HCT116 (cell line): ENCODE data around the gene FERMT1. TPM values are rescaled to one million over a fixed set of nuclear protein-coding genes. Genes with fewer than 3 reads are reported as not detected.

ENCODE experiments used
- ATAC-seq: fragments of 200-7000 bp; cut with Tn5 transposase; 2 replicates; pipeline ENCODE4 v1.9.1; 2020; ENCODE audit warnings: mild to moderate bottlenecking, moderate library complexity
- BruUV-seq: library from RNA; stranded (reverse); fragments of 400-500 nt; replicated peaks from 2 replicates; lab custom pipeline; 2021; lab: Mats Ljungman, UMichigan
- CTCF ChIA-PET: fragments of 300-600 bp; sonication (Branson Sonifier 250); formaldehyde crosslinking; loops from one replicate; lab custom pipeline; 2021; ENCODE audit warnings: antibody characterized with exemption; lab: Charles Lee
- POLR2A ChIA-PET: fragments of 300-600, 350-600 bp; sonication (Branson Sonifier 250); formaldehyde crosslinking; loops from one replicate; lab custom pipeline; 2021; ENCODE audit warnings: antibody characterized with exemption; lab: Charles Lee
- RAD21 ChIA-PET, 2 experiments: fragments of 300-600 bp; sonication (Branson Sonifier 250); formaldehyde crosslinking; loops; one replicate each; lab custom pipeline; 2023; ENCODE audit warnings: low total read pairs in 2 of 2; ENCODE audit not compliant: uncharacterized antibody in 2 of 2, unreplicated experiment in 2 of 2, low non-redundant PET in 1 of 2; lab: Charles Lee
- DNase-seq: peaks from one replicate; pipeline ENCODE4 v3.0.0-alpha.2; 2010; ENCODE audit warnings: low read depth, low spot score
- H2AFZ ChIP-seq: fragments of 200-600 bp; shearing (Covaris generic), sonication (generic); 2 replicates; pipeline ENCODE4 v1.6.1; 2017; ENCODE audit warnings: low read depth, mixed run types, mixed read lengths, antibody characterized with exemption, low read length; ENCODE audit not compliant: poor library complexity, severe bottlenecking
- H3K27ac ChIP-seq: 2 replicates; pipeline ENCODE4 v1.5.1; 2012; ENCODE audit warnings: low read depth, low read length
- H3K27me3 ChIP-seq: fragments of 200-600 bp; sonication (generic); 2 replicates; pipeline ENCODE4 v1.6.1; 2016; ENCODE audit warnings: mixed run types, low read length, mixed read lengths; ENCODE audit not compliant: insufficient read depth
- H3K36me3 ChIP-seq, 2 experiments: fragments of 200-500 bp in 1 of 2; fragments of 200-600 bp in 1 of 2; sonication (Bioruptor generic) in 1 of 2; sonication (generic) in 1 of 2; 2 replicates each; pipeline versions ENCODE4 v1.5.1 to v1.6.1; 2014 to 2016; ENCODE audit warnings: low read length in 2 of 2, inconsistent platforms in 1 of 2, mixed read lengths in 1 of 2, mixed run types in 1 of 2; ENCODE audit not compliant: insufficient read depth in 2 of 2, control insufficient read depth in 1 of 2
- H3K4me1 ChIP-seq, 2 experiments: fragments of 200-600 bp in 1 of 2; sonication (generic) in 1 of 2; 2 replicates each; pipeline versions ENCODE4 v1.5.1 to v1.6.1; 2012 to 2017; ENCODE audit warnings: low read length in 2 of 2, inconsistent platforms in 1 of 2, mild to moderate bottlenecking in 1 of 2, mixed read lengths in 1 of 2, mixed run types in 1 of 2, moderate library complexity in 1 of 2; ENCODE audit not compliant: insufficient read depth in 2 of 2, control insufficient read depth in 1 of 2
- H3K4me2 ChIP-seq: fragments of 200-600 bp; sonication (generic); 2 replicates; pipeline ENCODE4 v1.6.1; 2017; ENCODE audit warnings: mixed run types, low read length, mixed read lengths
- H3K4me3 ChIP-seq, 2 experiments: fragments of 200-600 bp in 1 of 2; sonication (generic) in 1 of 2; replicated peaks in 1 of 2; 2 replicates each; pipeline ENCODE4 v1.5.1; 2011 to 2016; ENCODE audit warnings: low read length in 2 of 2, control low read depth in 1 of 2, low read depth in 1 of 2, mild to moderate bottlenecking in 1 of 2, mixed read lengths in 1 of 2, mixed run types in 1 of 2
- H3K79me2 ChIP-seq: fragments of 200-600 bp; sonication (generic); 2 replicates; pipeline ENCODE4 v1.6.1; 2017; ENCODE audit warnings: mild to moderate bottlenecking, mixed run types, low read length, moderate library complexity, mixed read lengths; ENCODE audit not compliant: insufficient read depth
- H3K9ac ChIP-seq: fragments of 200-600 bp; sonication (generic); 2 replicates; pipeline ENCODE4 v1.6.1; 2016; ENCODE audit warnings: low read length, mixed read lengths
- H3K9me2 ChIP-seq: fragments of 200-600 bp; sonication (generic), shearing (Covaris generic); 2 replicates; pipeline ENCODE4 v1.6.1; 2017; ENCODE audit warnings: mixed run types, mild to moderate bottlenecking, moderate library complexity; ENCODE audit not compliant: insufficient read depth
- H3K9me3 ChIP-seq, 2 experiments: fragments of 200-500 bp in 1 of 2; fragments of 200-600 bp in 1 of 2; sonication (Bioruptor generic) in 1 of 2; sonication (generic) in 1 of 2; 2 replicates each; pipeline ENCODE4 v1.6.1; 2014 to 2017; ENCODE audit warnings: low read length in 2 of 2, mixed read lengths in 2 of 2, inconsistent platforms in 1 of 2, low read depth in 1 of 2, mild to moderate bottlenecking in 1 of 2, mixed run types in 1 of 2, moderate library complexity in 1 of 2; ENCODE audit not compliant: control insufficient read depth in 1 of 2, insufficient read depth in 1 of 2
- H4K20me1 ChIP-seq: fragments of 200-600 bp; sonication (generic), shearing (Covaris generic); 2 replicates; pipeline ENCODE4 v1.6.1; 2017; ENCODE audit warnings: mixed run types, mild to moderate bottlenecking, moderate library complexity; ENCODE audit not compliant: insufficient read depth
- EGR1 ChIP-seq: IDR thresholded peaks from 2 replicates; pipeline ENCODE4 v1.6.1; 2012; ENCODE audit warnings: low read depth
- JUND ChIP-seq: IDR thresholded peaks from 2 replicates; pipeline ENCODE4 v1.6.1; 2012
- POLR2A ChIP-seq: IDR thresholded peaks from 2 replicates; pipeline ENCODE4 v1.7.0; 2011; ENCODE audit warnings: borderline replicate concordance; ENCODE audit not compliant: insufficient read depth, insufficient read length; ENCODE audit errors: extremely low read depth
- SIN3A ChIP-seq: IDR thresholded peaks from 2 replicates; pipeline ENCODE4 v1.6.1; 2012; ENCODE audit warnings: low read depth
- TCF7L2 ChIP-seq: IDR thresholded peaks from 2 replicates; pipeline ENCODE4 v1.7.0; 2011; ENCODE audit warnings: borderline replicate concordance, inconsistent platforms; ENCODE audit not compliant: insufficient read depth, insufficient read length; ENCODE audit errors: extremely low read depth
- YY1 ChIP-seq: IDR thresholded peaks from 2 replicates; pipeline ENCODE4 v1.6.1; 2011; ENCODE audit warnings: low read length, low read depth, moderate library complexity, mild to moderate bottlenecking; ENCODE audit not compliant: insufficient replicate concordance; ENCODE audit errors: extremely low read depth
- intact Hi-C: fragments of 100-400 bp; cut with micrococcal nuclease; formaldehyde crosslinking; loops from 2 replicates; pipeline ENCODE4 v1.10.0; 2022
- total RNA-seq: library from RNA; stranded (reverse); gene quantifications from one replicate; pipeline ENCODE4 v1.2.1, GENCODE V29; 2021; ENCODE audit not compliant: unreplicated experiment
- TF ChIP-seq, protein P1 (sequence below): IDR thresholded peaks from 2 replicates; pipeline ENCODE4 v1.6.1; 2012
- TF ChIP-seq, protein P2 (sequence below): IDR thresholded peaks from 2 replicates; pipeline ENCODE4 v1.6.1; 2012

FERMT1 gene
- total RNA-seq, 1 experiment from 2014 or later, result 34.9 TPM

DNA sequence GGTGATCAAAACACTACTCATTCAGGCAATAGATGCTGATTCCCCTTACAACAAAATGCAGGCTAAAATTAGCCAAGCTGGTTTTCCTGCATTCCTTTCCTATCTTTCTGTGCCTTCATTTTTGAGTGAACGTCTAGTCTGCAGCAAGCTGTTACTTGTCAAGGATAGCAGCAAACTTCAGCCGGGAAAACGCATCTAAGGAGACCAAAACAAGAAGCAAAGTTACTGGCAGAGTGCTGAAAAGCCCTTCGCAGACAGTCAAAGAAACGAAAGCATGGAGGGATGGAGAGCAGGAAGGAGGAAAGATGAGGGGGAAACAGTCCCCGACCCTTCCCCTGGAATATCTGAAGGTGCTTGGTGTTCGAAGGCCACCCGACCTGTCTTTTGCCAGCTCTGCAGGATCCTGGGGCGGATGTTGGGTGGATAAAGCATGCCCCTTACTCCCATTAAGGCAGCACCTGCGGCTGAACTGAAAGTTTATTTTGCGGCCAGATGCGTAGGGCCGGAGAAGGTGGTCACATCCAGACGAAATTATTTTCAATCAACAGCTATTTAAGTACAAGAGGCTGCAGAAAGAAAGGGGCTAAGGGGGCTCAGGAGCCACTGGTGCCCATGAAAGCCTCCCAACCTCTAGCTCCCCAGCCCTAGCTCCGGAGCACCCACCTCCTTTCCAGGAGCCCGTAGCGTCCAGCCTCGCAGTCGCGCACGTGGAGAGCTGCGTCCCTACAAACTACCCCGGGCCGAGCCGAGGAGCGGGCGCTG is 538 bp downstream of the FERMT1 start:
- H3K9me3 ChIP-seq, result no peaks in the 10 kb centered on the region
- peaks cover 19 to 34% of the 10 kb centered on the region in 2 experiments for H3K4me1 ChIP-seq
- POLR2A ChIA-PET, result interaction anchor here (0.6 to 1.4 kb wide), 4 partner anchors 11 to 593 kb away, joined by 3 to 4 read pairs (median 4); no protein-coding TSS in a partner anchor
- RAD21 ChIA-PET, result interaction anchor here in 1 of 2 experiments (0.6 kb wide), 1 partner anchor 552 kb away, joined by 3 read pairs; no protein-coding TSS in a partner anchor
- ATAC-seq (peak; percentile 49), DNase-seq (no peak)
- TF ChIP-seq YY1 (no peak), EGR1 (no peak), SIN3A (no peak)
- TF ChIP-seq, protein P1, sequence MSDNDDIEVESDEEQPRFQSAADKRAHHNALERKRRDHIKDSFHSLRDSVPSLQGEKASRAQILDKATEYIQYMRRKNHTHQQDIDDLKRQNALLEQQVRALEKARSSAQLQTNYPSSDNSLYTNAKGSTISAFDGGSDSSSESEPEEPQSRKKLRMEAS, result peak; percentile 56; the same call in 1 of the 2 replicates
- H3K27me3 ChIP-seq, result no peaks in the 10 kb centered on the region
- H3K27ac ChIP-seq, result peak overlapping the region; percentile 92
- CTCF ChIA-PET, result no interaction called here
- no peak overlapping the region for H2AFZ ChIP-seq
- H3K9me2 ChIP-seq, result no peaks in the 10 kb centered on the region
- intact Hi-C loops, result no loop called here
- H3K9ac ChIP-seq, result peak overlapping the region; percentile 82
- BruUV-seq, result no TSS peak
- peaks cover 24% of the 10 kb centered on the region for H3K79me2 ChIP-seq
- peak overlapping the region; percentile 81 to 82 for H3K4me3 ChIP-seq
- H3K4me2 ChIP-seq, result peak overlapping the region; percentile 90
- H3K36me3 ChIP-seq, result peaks cover 6 to 16% of the 10 kb centered on the region in 2 experiments; a peak in 3 of 4 replicates
- no peaks in the 10 kb centered on the region for H4K20me1 ChIP-seq

DNA sequence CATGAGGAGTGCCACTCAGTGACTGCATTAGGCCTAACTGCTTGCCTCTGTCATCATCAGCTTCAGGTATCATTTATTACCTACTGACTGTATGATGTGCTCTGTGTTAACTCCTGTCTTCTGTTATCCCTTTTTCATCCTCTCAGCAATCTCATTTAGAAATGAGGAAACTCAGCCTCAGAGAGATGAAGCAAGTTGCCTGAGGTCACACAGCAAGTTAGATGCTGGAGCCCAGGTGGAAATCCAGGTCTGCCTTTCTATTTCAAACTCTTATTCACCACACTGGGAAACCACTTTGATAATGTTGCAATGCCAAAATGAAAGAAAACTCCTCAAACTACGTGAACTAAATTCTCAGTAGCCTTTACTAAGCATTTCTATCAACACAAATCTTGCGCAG is 1.3 kb downstream of the FERMT1 start:
- H3K36me3 ChIP-seq, result peaks cover 6 to 21% of the 10 kb centered on the region in 2 experiments; a peak in 3 of 4 replicates
- RAD21 ChIA-PET, result no interaction called here
- peak overlapping the region; percentile 90 for H3K4me2 ChIP-seq
- peak overlapping the region; percentile 81 to 82 for H3K4me3 ChIP-seq
- H3K27me3 ChIP-seq, result no peaks in the 10 kb centered on the region
- H3K9me2 ChIP-seq, result no peaks in the 10 kb centered on the region
- intact Hi-C loops, result no loop called here
- no peaks in the 10 kb centered on the region for H3K9me3 ChIP-seq
- H2AFZ ChIP-seq, result no peak overlapping the region
- ATAC-seq, result no peak
- H3K79me2 ChIP-seq, result peaks cover 26% of the 10 kb centered on the region
- peaks cover 19 to 34% of the 10 kb centered on the region in 2 experiments for H3K4me1 ChIP-seq
- POLR2A ChIA-PET, result interaction anchor here (1.4 kb wide), 1 partner anchor 10 kb away, joined by 4 read pairs; no protein-coding TSS in a partner anchor
- no TSS peak for BruUV-seq
- peak overlapping the region; percentile 92; the same call in 1 of the 2 replicates for H3K27ac ChIP-seq
- no peak for DNase-seq
- no peaks in the 10 kb centered on the region for H4K20me1 ChIP-seq
- TF ChIP-seq, protein P2, sequence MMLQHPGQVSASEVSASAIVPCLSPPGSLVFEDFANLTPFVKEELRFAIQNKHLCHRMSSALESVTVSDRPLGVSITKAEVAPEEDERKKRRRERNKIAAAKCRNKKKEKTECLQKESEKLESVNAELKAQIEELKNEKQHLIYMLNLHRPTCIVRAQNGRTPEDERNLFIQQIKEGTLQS, result no peak
- TF ChIP-seq TCF7L2 (no peak), POLR2A (no peak), JUND (no peak)
- peak overlapping the region; percentile 82 for H3K9ac ChIP-seq
- CTCF ChIA-PET, result no interaction called here
